Mesenchymal stem cell (in vitro differentiated cells and primary cell): ENCODE results near the gene GPR27.

Experiments used
- DNase-seq: peaks from one replicate; pipeline ENCODE4 v3.0.0-alpha.2; 2013
- H2AFZ ChIP-seq: one replicate; pipeline ENCODE4 v1.6.1; 2013; ENCODE audit warnings: low read depth, mild to moderate bottlenecking, control low read depth, inconsistent platforms, low read length, moderate library complexity
- H2AK5ac ChIP-seq: 2 replicates; pipeline ENCODE4 v1.6.1; 2013; ENCODE audit warnings: low read length, moderate library complexity, mild to moderate bottlenecking, inconsistent platforms; ENCODE audit not compliant: severe bottlenecking
- H2BK120ac ChIP-seq: one replicate; pipeline ENCODE4 v1.6.1; 2013; ENCODE audit warnings: low read depth, mild to moderate bottlenecking, inconsistent platforms, low read length, moderate library complexity
- H2BK12ac ChIP-seq, 2 experiments: one replicate each; pipeline ENCODE4 v1.6.1; 2013; ENCODE audit warnings: inconsistent platforms in 2 of 2, low read length in 2 of 2, mild to moderate bottlenecking in 2 of 2, moderate library complexity in 2 of 2, control low read depth in 1 of 2
- H2BK15ac ChIP-seq: one replicate; pipeline ENCODE4 v1.6.1; 2013; ENCODE audit warnings: mild to moderate bottlenecking, low read depth, inconsistent platforms; ENCODE audit not compliant: poor library complexity, severe bottlenecking
- H2BK5ac ChIP-seq: 2 replicates; pipeline ENCODE4 v1.6.1; 2013; ENCODE audit warnings: low read depth, mild to moderate bottlenecking, low read length, control low read depth, inconsistent platforms; ENCODE audit not compliant: poor library complexity, severe bottlenecking
- H3K14ac ChIP-seq, 2 experiments: one replicate each; pipeline ENCODE4 v1.6.1; 2013; ENCODE audit warnings: inconsistent platforms in 2 of 2, low read length in 2 of 2, control low read depth in 1 of 2, mild to moderate bottlenecking in 1 of 2, moderate library complexity in 1 of 2
- H3K18ac ChIP-seq, 2 experiments: one replicate each; pipeline ENCODE4 v1.6.1; 2013; ENCODE audit warnings: inconsistent platforms in 2 of 2, low read length in 2 of 2, control low read depth in 1 of 2, low read depth in 1 of 2, mild to moderate bottlenecking in 1 of 2
- H3K23ac ChIP-seq, 2 experiments: one replicate each; pipeline ENCODE4 v1.6.1; 2013; ENCODE audit warnings: inconsistent platforms in 2 of 2, low read length in 2 of 2, mild to moderate bottlenecking in 2 of 2, moderate library complexity in 2 of 2, control low read depth in 1 of 2
- H3K27ac ChIP-seq: 2 replicates; pipeline ENCODE4 v1.5.1; 2013; ENCODE audit warnings: mild to moderate bottlenecking, moderate library complexity, low read length, control low read depth, inconsistent platforms; ENCODE audit not compliant: poor library complexity, severe bottlenecking
- H3K27me3 ChIP-seq, 2 experiments: 2 replicates each; pipeline versions ENCODE4 v1.6.1 to v1.7.0; 2013; ENCODE audit warnings: low read length in 2 of 2, mild to moderate bottlenecking in 2 of 2, moderate library complexity in 2 of 2, control low read depth in 1 of 2, inconsistent platforms in 1 of 2; ENCODE audit not compliant: control insufficient read depth in 1 of 2, insufficient read depth in 1 of 2
- H3K36me3 ChIP-seq, 2 experiments: 2 replicates each; pipeline versions ENCODE4 v1.6.1 to v1.7.0; 2013; ENCODE audit warnings: low read length in 2 of 2, control low read depth in 1 of 2, inconsistent platforms in 1 of 2, low read depth in 1 of 2, mild to moderate bottlenecking in 1 of 2; ENCODE audit not compliant: insufficient read depth in 2 of 2, control insufficient read depth in 1 of 2
- H3K4ac ChIP-seq, 2 experiments: one replicate each; pipeline ENCODE4 v1.6.1; 2013; ENCODE audit warnings: inconsistent platforms in 2 of 2, low read length in 2 of 2, mild to moderate bottlenecking in 2 of 2, moderate library complexity in 2 of 2, control low read depth in 1 of 2, low read depth in 1 of 2
- H3K4me1 ChIP-seq: 2 replicates; pipeline ENCODE4 v1.6.1; 2013; ENCODE audit warnings: low read depth, low read length, control low read depth; ENCODE audit not compliant: control insufficient read depth, insufficient read depth
- H3K4me2 ChIP-seq: 2 replicates; pipeline ENCODE4 v1.6.1; 2013; ENCODE audit warnings: low read length, mild to moderate bottlenecking, inconsistent platforms; ENCODE audit not compliant: poor library complexity, severe bottlenecking
- H3K4me3 ChIP-seq, 2 experiments: 2 replicates each; pipeline versions ENCODE4 v1.5.1 to v1.7.0; 2013; ENCODE audit warnings: low read length in 2 of 2, mild to moderate bottlenecking in 2 of 2, control low read depth in 1 of 2, low read depth in 1 of 2; ENCODE audit not compliant: insufficient read depth in 1 of 2
- H3K79me1 ChIP-seq: replicated peaks from 2 replicates; pipeline ENCODE4 v1.6.1; 2013; ENCODE audit warnings: mild to moderate bottlenecking, control low read depth, low read length, inconsistent platforms; ENCODE audit not compliant: poor library complexity, severe bottlenecking
- H3K9ac ChIP-seq: 2 replicates; pipeline ENCODE4 v1.7.0; 2013; ENCODE audit warnings: mild to moderate bottlenecking, low read length, moderate library complexity
- H3K9me3 ChIP-seq: 2 replicates; pipeline ENCODE4 v1.7.0; 2013; ENCODE audit warnings: mild to moderate bottlenecking, low read length; ENCODE audit not compliant: control insufficient read depth
- H4K8ac ChIP-seq: one replicate; pipeline ENCODE4 v1.6.1; 2013; ENCODE audit warnings: inconsistent platforms, mild to moderate bottlenecking, low read length, moderate library complexity
- H4K91ac ChIP-seq: one replicate; pipeline ENCODE4 v1.6.1; 2013; ENCODE audit warnings: mild to moderate bottlenecking, low read length, inconsistent platforms
- WGBS: methylation state at CpG from one replicate; pipeline ENCODE4 v1.1.7; 2013; ENCODE audit warnings: mixed read lengths; 5-methylcytosine and 5-hydroxymethylcytosine counted together

GPR27 gene

GRCh38 chr3:71759401-71759800, 5.7 kb downstream of the GPR27 start:
- H2AK5ac ChIP-seq, result no peak overlapping the region
- H2BK5ac ChIP-seq, result no peak overlapping the region
- H2BK120ac ChIP-seq, result no peak overlapping the region
- no peak overlapping the region for H3K4me2 ChIP-seq
- H3K23ac ChIP-seq, result no peak overlapping the region
- no peak overlapping the region for H3K4ac ChIP-seq
- no peak overlapping the region for H2AFZ ChIP-seq
- DNase-seq, result no peak
- H4K91ac ChIP-seq, result no peak overlapping the region
- H3K9me3 ChIP-seq, result no peaks in the 10 kb centered on the region
- no peak overlapping the region for H2BK12ac ChIP-seq
- WGBS, result 72% methylated on average over 5 of the region's 5 CpGs
- H3K14ac ChIP-seq, result peak overlapping the region in 1 of 2 experiments; percentile 30
- no peaks in the 10 kb centered on the region for H3K79me1 ChIP-seq
- no peak overlapping the region for H3K4me3 ChIP-seq
- no peaks in the 10 kb centered on the region for H3K36me3 ChIP-seq
- H3K27me3 ChIP-seq, result peaks cover 53 to 84% of the 10 kb centered on the region in 2 experiments
- H3K4me1 ChIP-seq, result peaks cover 3% of the 10 kb centered on the region
- H4K8ac ChIP-seq, result no peak overlapping the region
- no peak overlapping the region for H3K18ac ChIP-seq
- H3K9ac ChIP-seq, result no peak overlapping the region
- no peak overlapping the region for H2BK15ac ChIP-seq
- no peak overlapping the region for H3K27ac ChIP-seq

GRCh38 chr3:71760140-71760539, 6.5 kb downstream of the GPR27 start:
- WGBS, result no CpG with 5 or more reads among the region's 1 CpG
- no peak overlapping the region for H2BK120ac ChIP-seq

GRCh38 chr3:71763426-71763825, 9.8 kb downstream of the GPR27 start:
- Histone ChIP-seq H3K18ac (no peak overlapping the region), H3K4me2 (no peak overlapping the region), H4K91ac (no peak overlapping the region), H3K79me1 (no peaks in the 10 kb centered on the region), H2BK15ac (no peak overlapping the region), H3K4me3 (no peak overlapping the region), H4K8ac (no peak overlapping the region), H3K9ac (no peak overlapping the region), H2BK5ac (no peak overlapping the region), H3K23ac (no peak overlapping the region), H3K27me3 (peaks cover 28 to 47% of the 10 kb centered on the region in 2 experiments), H3K4ac (no peak overlapping the region), H2BK12ac (no peak overlapping the region), H3K14ac (no peak overlapping the region), H3K27ac (no peak overlapping the region), H3K36me3 (no peaks in the 10 kb centered on the region), H3K4me1 (no peaks in the 10 kb centered on the region), H3K9me3 (no peaks in the 10 kb centered on the region), H2AK5ac (no peak overlapping the region), H2BK120ac (no peak overlapping the region), H2AFZ (no peak overlapping the region)
- no peak for DNase-seq
- 90% methylated on average over 2 of the region's 5 CpGs for WGBS

More at GRCh38 chr3:71760140-71760539, 6.5 kb downstream of the GPR27 start:
- Histone ChIP-seq H3K27ac (no peak overlapping the region), H3K27me3 (peaks cover 49 to 79% of the 10 kb centered on the region in 2 experiments), H4K91ac (no peak overlapping the region), H3K79me1 (no peaks in the 10 kb centered on the region), H2AFZ (no peak overlapping the region), H3K4me1 (no peaks in the 10 kb centered on the region), H3K9me3 (no peaks in the 10 kb centered on the region), H2AK5ac (no peak overlapping the region), H3K23ac (no peak overlapping the region), H3K9ac (no peak overlapping the region), H2BK5ac (no peak overlapping the region), H2BK12ac (no peak overlapping the region), H4K8ac (no peak overlapping the region), H2BK15ac (no peak overlapping the region), H3K4ac (no peak overlapping the region), H3K18ac (no peak overlapping the region), H3K14ac (no peak overlapping the region), H3K4me3 (no peak overlapping the region), H3K36me3 (no peaks in the 10 kb centered on the region), H3K4me2 (no peak overlapping the region)
- DNase-seq, result no peak

GRCh38 chr3:71771126-71771525, 17.5 kb downstream of the GPR27 start:
- H3K27me3 ChIP-seq, result peaks cover 16 to 33% of the 10 kb centered on the region in 2 experiments
- no peak overlapping the region for H4K91ac ChIP-seq

More at GRCh38 chr3:71771126-71771525, 17.5 kb downstream of the GPR27 start:
- H3K9me3 ChIP-seq, result no peaks in the 10 kb centered on the region
- no peaks in the 10 kb centered on the region for H3K79me1 ChIP-seq
- no peak overlapping the region for H3K23ac ChIP-seq
- H2BK5ac ChIP-seq, result no peak overlapping the region
- no peaks in the 10 kb centered on the region for H3K4me1 ChIP-seq
- 90% methylated on average over 5 of the region's 5 CpGs for WGBS
- no peak overlapping the region for H2BK12ac ChIP-seq
- no peak overlapping the region for H3K27ac ChIP-seq
- no peak overlapping the region for H2BK15ac ChIP-seq
- H2BK120ac ChIP-seq, result no peak overlapping the region
- H3K14ac ChIP-seq, result no peak overlapping the region
- no peak overlapping the region for H3K18ac ChIP-seq
- no peak overlapping the region for H3K4me2 ChIP-seq
- no peak for DNase-seq
- no peaks in the 10 kb centered on the region for H3K36me3 ChIP-seq
- H4K8ac ChIP-seq, result no peak overlapping the region
- no peak overlapping the region for H3K4me3 ChIP-seq
- H3K4ac ChIP-seq, result no peak overlapping the region
- no peak overlapping the region for H2AFZ ChIP-seq
- H2AK5ac ChIP-seq, result no peak overlapping the region
- H3K9ac ChIP-seq, result no peak overlapping the region
